Osteoblast (primary cell): ENCODE data around the gene ARMC9. TPM values are rescaled to one million over a fixed set of nuclear protein-coding genes. Genes with fewer than 3 reads are reported as not detected.

Experiments used
- DNase-seq: peaks from one replicate; pipeline ENCODE4 v3.0.0; 2011; ENCODE audit warnings: low spot score, mixed read lengths; ENCODE audit not compliant: insufficient read length; ENCODE audit errors: missing footprints
- H2AFZ ChIP-seq: 2 replicates; pipeline ENCODE4 v1.6.0; 2011; ENCODE audit warnings: mild to moderate bottlenecking, low read length
- H3K27ac ChIP-seq: 2 replicates; pipeline ENCODE4 v1.5.1; 2011; ENCODE audit warnings: mild to moderate bottlenecking, low read depth, low read length, moderate library complexity
- H3K27me3 ChIP-seq: 2 replicates; pipeline ENCODE4 v1.6.0; 2012; ENCODE audit warnings: mild to moderate bottlenecking, control low read depth, inconsistent platforms, low read length, moderate library complexity; ENCODE audit not compliant: insufficient read depth
- H3K36me3 ChIP-seq: 2 replicates; pipeline ENCODE4 v1.5.1; 2011; ENCODE audit warnings: mild to moderate bottlenecking, low read length, control low read depth, moderate library complexity; ENCODE audit not compliant: insufficient read depth
- H3K4me1 ChIP-seq: 2 replicates; pipeline ENCODE4 v1.5.1; 2011; ENCODE audit warnings: mild to moderate bottlenecking, low read length, control low read depth, moderate library complexity; ENCODE audit not compliant: insufficient read depth
- H3K4me2 ChIP-seq: 2 replicates; pipeline ENCODE4 v1.6.0; 2011; ENCODE audit warnings: mild to moderate bottlenecking, low read length; ENCODE audit not compliant: insufficient read depth
- H3K4me3 ChIP-seq: fragments of 200-600 bp; sonication (generic); 3 replicates; pipeline ENCODE4 v1.5.1; 2012; ENCODE audit warnings: mild to moderate bottlenecking, low read length, inconsistent platforms; ENCODE audit not compliant: insufficient read depth
- H3K79me2 ChIP-seq: 2 replicates; pipeline ENCODE4 v1.6.0; 2012; ENCODE audit warnings: mild to moderate bottlenecking, low read length, control low read depth, inconsistent platforms; ENCODE audit not compliant: insufficient read depth
- H3K9me3 ChIP-seq: 2 replicates; pipeline ENCODE4 v1.5.1; 2011; ENCODE audit warnings: low read depth, low read length, control low read depth
- H4K20me1 ChIP-seq: 2 replicates; pipeline ENCODE4 v1.6.0; 2012; ENCODE audit warnings: mild to moderate bottlenecking, low read length, control low read depth; ENCODE audit not compliant: insufficient read depth
- total RNA-seq: library from RNA; depleted of rRNA; stranded (reverse); fragments of >200 nt; gene quantifications from 2 replicates; pipeline ENCODE4 v1.2.3, GENCODE V29; 2012
- TF ChIP-seq, protein P1 (sequence below): IDR thresholded peaks from 2 replicates; pipeline ENCODE4 v1.5.1; 2011; ENCODE audit warnings: mild to moderate bottlenecking, low read depth, low read length, moderate library complexity; ENCODE audit errors: extremely low read depth

The ARMC9 gene
- total RNA-seq, 1 donor, result 221 TPM

DNA sequence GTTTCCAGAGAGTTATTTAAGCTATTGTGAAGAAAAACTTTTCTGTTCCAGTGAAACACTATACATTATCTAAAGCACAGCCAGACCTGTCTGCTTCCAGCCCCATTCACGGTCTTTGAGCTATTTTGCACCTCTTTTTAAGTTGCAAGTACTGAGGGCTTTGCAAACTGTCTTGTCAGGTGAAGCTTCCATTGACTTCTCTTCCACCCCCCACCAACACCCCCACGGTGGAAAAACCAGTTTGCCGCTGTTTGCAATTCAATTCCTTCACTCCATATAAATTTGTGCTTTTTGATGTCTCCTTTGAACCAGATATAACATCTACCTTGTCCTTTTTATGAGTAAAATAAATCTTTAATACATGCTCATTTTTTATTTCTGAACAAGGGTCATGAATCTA, 212.8 kb downstream of the ARMC9 start:
- peak overlapping the region; percentile 84 for H3K4me2 ChIP-seq
- H3K4me3 ChIP-seq, result peak overlapping the region; percentile 84
- H3K27ac ChIP-seq, result no peak overlapping the region
- H3K9me3 ChIP-seq, result peaks cover 5% of the 10 kb centered on the region
- peaks cover 15% of the 10 kb centered on the region for H3K4me1 ChIP-seq
- peaks cover 2% of the 10 kb centered on the region for H3K27me3 ChIP-seq
- no peaks in the 10 kb centered on the region for H3K79me2 ChIP-seq
- no peak overlapping the region for H2AFZ ChIP-seq
- DNase-seq, result no peak
- H4K20me1 ChIP-seq, result no peaks in the 10 kb centered on the region
- TF ChIP-seq, protein P1, sequence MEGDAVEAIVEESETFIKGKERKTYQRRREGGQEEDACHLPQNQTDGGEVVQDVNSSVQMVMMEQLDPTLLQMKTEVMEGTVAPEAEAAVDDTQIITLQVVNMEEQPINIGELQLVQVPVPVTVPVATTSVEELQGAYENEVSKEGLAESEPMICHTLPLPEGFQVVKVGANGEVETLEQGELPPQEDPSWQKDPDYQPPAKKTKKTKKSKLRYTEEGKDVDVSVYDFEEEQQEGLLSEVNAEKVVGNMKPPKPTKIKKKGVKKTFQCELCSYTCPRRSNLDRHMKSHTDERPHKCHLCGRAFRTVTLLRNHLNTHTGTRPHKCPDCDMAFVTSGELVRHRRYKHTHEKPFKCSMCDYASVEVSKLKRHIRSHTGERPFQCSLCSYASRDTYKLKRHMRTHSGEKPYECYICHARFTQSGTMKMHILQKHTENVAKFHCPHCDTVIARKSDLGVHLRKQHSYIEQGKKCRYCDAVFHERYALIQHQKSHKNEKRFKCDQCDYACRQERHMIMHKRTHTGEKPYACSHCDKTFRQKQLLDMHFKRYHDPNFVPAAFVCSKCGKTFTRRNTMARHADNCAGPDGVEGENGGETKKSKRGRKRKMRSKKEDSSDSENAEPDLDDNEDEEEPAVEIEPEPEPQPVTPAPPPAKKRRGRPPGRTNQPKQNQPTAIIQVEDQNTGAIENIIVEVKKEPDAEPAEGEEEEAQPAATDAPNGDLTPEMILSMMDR, result no peak
- H3K36me3 ChIP-seq, result no peaks in the 10 kb centered on the region

DNA sequence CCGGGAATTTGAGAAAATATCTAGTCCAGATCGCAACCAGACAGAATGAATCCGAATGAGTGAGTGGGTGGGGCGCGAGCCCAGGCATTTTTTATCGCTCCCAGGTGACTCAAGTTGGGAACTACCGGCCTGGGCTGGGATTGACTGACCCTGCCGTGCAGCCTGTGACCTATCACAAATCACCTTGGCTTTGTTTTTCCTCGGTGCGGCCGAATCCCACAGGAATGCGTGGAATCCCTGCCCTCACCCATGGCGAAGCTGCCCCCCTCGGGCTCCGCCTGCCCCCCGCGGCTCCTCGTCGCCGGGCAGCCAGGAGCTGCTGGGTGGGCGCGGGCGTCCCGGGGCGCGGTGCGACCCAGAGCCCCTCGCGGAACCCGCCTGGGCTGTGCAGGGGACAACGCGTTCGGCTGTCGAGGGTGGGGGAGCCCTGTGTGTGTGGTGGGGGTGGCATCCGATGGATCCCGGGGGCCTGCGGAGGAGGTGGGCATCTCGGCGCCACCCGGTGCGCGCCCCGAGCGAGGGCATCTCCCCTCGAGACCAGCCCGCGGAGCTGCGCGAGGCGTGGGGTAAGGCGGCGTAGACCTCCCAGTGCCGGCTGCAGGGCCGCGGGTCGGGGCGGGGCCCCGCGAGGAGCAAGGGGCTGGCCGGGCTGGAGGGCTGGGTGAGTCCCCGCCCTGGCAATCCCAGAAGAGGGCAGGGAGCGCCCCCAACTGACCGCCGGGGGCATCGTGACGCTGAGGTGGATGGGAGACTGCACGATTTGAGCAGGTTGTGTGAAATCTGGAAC, 213.6 kb downstream of the ARMC9 start:
- peaks cover 2% of the 10 kb centered on the region for H3K27me3 ChIP-seq
- peaks cover 5% of the 10 kb centered on the region for H3K9me3 ChIP-seq
- no peaks in the 10 kb centered on the region for H3K36me3 ChIP-seq
- H3K27ac ChIP-seq, result no peak overlapping the region
- H4K20me1 ChIP-seq, result no peaks in the 10 kb centered on the region
- TF ChIP-seq, protein P1, result peak; percentile 85
- H3K79me2 ChIP-seq, result no peaks in the 10 kb centered on the region
- H2AFZ ChIP-seq, result peak overlapping the region; percentile 78
- H3K4me2 ChIP-seq, result peak overlapping the region; percentile 84
- peaks cover 10% of the 10 kb centered on the region for H3K4me1 ChIP-seq
- DNase-seq, result peak; percentile 95
- H3K4me3 ChIP-seq, result peak overlapping the region; percentile 84

DNA sequence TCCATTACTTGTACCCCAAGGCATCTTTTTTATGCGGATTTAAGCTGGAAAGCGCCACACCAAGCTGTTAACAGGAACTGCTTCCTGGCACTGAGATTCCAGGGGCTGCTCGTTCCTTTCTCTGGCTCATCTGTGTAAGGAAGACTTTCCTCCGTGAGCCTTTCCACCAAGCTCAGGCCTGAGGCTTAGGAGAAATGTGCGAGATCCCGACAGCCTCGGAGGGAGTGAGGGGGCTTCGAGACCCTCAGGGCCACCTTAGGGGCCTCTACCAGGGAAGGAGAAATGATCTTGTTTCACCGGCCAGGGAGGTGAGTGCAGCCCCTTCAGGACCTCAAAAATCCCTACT, 214.2 kb downstream of the ARMC9 start:
- H3K4me1 ChIP-seq, result peaks cover 10% of the 10 kb centered on the region
- H3K27ac ChIP-seq, result no peak overlapping the region
- peak overlapping the region; percentile 78 for H2AFZ ChIP-seq
- DNase-seq, result no peak
- H3K4me2 ChIP-seq, result peak overlapping the region; percentile 84
- H3K9me3 ChIP-seq, result peaks cover 5% of the 10 kb centered on the region
- TF ChIP-seq, protein P1, result no peak
- peak overlapping the region; percentile 84 for H3K4me3 ChIP-seq
- H3K36me3 ChIP-seq, result no peaks in the 10 kb centered on the region
- H4K20me1 ChIP-seq, result no peaks in the 10 kb centered on the region
- peaks cover 2% of the 10 kb centered on the region for H3K27me3 ChIP-seq
- no peaks in the 10 kb centered on the region for H3K79me2 ChIP-seq

DNA sequence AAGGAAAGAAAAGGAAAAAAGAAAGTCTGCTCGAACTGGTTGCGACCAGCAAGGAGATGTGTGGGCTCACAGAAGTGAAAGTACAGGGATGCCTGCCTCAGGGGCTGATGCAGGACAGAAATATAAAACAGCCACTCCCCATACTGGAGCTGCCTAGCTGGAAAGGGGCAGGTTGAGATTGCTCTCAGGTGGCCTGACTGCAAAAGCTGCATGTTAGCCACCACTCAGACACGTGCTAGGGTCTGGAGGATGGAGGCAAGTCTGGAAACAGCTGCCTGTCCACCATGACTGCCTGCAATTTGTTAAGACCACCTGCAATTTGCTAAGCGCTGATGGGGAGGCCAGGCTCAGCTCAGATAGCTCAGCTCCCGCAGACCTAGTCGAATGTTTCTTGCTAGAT, 215.0 kb downstream of the ARMC9 start:
- H4K20me1 ChIP-seq, result no peaks in the 10 kb centered on the region
- H2AFZ ChIP-seq, result no peak overlapping the region
- DNase-seq, result peak; percentile 8
- no peak overlapping the region for H3K4me2 ChIP-seq
- TF ChIP-seq, protein P1, result no peak
- no peak overlapping the region for H3K27ac ChIP-seq
- H3K4me1 ChIP-seq, result peaks cover 10% of the 10 kb centered on the region
- no peaks in the 10 kb centered on the region for H3K79me2 ChIP-seq
- no peaks in the 10 kb centered on the region for H3K36me3 ChIP-seq
- H3K27me3 ChIP-seq, result peaks cover 2% of the 10 kb centered on the region
- H3K9me3 ChIP-seq, result peaks cover 5% of the 10 kb centered on the region
- H3K4me3 ChIP-seq, result no peak overlapping the region
